ENCODE data around the gene FAM131B.

Gene FAM131B

DNA sequence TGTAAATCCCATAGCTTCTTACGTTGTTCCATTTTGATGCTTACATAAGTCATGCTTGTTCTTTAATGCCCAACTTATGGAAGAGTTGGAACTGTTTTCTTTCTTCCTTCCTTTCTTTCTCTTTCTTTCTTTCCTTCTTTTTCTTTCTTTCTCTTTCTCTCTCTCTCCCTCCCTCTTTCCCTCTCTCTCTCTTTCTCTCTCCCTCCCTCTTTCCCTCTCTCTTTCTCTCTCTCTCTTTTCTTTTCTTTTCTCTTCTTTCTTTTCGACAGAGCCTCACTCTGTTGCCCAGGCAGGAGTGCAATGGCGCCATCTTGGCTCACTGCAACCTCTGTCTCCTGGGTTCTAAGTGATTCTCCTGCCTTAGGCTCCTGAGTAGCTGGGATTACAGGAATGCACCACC, 18.9 kb downstream of the FAM131B start:
- Histone ChIP-seq H3K4me1 (ENCODE audit: control insufficient read depth, insufficient read depth, low read length) (no peaks in the 10 kb centered on the region), H3K36me3 (ENCODE audit: control insufficient read depth, insufficient read depth, low read length) (no peaks in the 10 kb centered on the region), H3K4me3 (ENCODE audit: insufficient read depth, low read depth, low read length) (no peak overlapping the region), H3K27me3 (ENCODE audit: control insufficient read depth, insufficient read depth, low read length, poor library complexity, severe bottlenecking) (peaks cover 23% of the 10 kb centered on the region), H3K9me3 (ENCODE audit: control insufficient read depth, low read length) (no peaks in the 10 kb centered on the region), H3K27ac (ENCODE audit: insufficient read depth, low read depth, low read length, poor library complexity, severe bottlenecking) (no peak overlapping the region)
- WGBS, 2 experiments, result 85 to 88% methylated on average over 3 of the region's 3 CpGs

DNA sequence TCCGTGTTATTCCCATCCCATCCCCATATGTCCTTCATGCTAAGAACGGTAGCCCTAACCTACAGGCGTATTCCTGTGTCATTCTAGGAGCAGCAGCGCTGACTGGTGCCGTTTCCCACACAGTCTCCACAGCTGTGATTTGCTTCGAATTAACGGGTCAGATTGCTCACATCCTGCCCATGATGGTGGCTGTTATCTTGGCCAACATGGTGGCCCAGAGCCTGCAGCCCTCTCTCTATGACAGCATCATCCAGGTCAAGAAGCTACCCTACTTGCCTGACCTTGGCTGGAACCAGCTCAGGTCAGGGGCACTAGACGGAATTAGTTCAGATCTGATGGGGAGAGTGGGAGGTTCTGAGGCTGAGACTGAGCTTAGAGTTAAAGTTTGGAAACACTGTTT, 20.7 kb downstream of the FAM131B start:
- 94 to 96% methylated on average over 8 of the region's 8 CpGs for WGBS, 2 experiments

DNA sequence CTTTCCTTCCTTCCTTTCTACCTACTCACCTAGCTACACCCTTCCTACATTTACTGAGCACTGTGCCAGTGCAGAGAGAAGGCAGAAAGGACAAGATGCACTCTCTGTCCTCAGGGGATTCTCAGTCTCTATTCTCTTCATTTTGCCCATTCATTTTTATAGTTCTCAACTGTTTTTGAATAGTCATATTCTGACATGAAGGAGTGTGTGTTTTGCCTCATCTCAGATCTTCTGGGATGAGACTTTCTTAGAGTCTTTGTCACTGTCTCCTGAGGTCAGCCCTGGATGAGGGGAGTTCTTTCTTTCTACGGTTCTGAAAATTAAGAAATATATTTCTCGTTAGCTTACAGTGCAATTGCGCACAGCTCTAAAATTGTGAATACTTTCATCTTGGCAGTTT, 25.3 kb downstream of the FAM131B start:
- Histone ChIP-seq H3K27ac (ENCODE audit: insufficient read depth, low read depth, low read length, poor library complexity, severe bottlenecking) (no peak overlapping the region), H3K4me3 (ENCODE audit: insufficient read depth, low read depth, low read length) (no peak overlapping the region), H3K9me3 (ENCODE audit: control insufficient read depth, low read length) (no peaks in the 10 kb centered on the region), H3K4me1 (ENCODE audit: control insufficient read depth, insufficient read depth, low read length) (no peaks in the 10 kb centered on the region), H3K27me3 (ENCODE audit: control insufficient read depth, insufficient read depth, low read length, poor library complexity, severe bottlenecking) (no peaks in the 10 kb centered on the region), H3K36me3 (ENCODE audit: control insufficient read depth, insufficient read depth, low read length) (no peaks in the 10 kb centered on the region)
- 94 to 95% methylated on average over 3 of the region's 3 CpGs for WGBS, 2 experiments

More for the DNA sequence above, 20.7 kb downstream of the FAM131B start:
- Histone ChIP-seq H3K4me3 (ENCODE audit: insufficient read depth, low read depth, low read length) (no peak overlapping the region), H3K27ac (ENCODE audit: insufficient read depth, low read depth, low read length, poor library complexity, severe bottlenecking) (no peak overlapping the region), H3K36me3 (ENCODE audit: control insufficient read depth, insufficient read depth, low read length) (no peaks in the 10 kb centered on the region), H3K27me3 (ENCODE audit: control insufficient read depth, insufficient read depth, low read length, poor library complexity, severe bottlenecking) (peaks cover 22% of the 10 kb centered on the region), H3K9me3 (ENCODE audit: control insufficient read depth, low read length) (no peaks in the 10 kb centered on the region), H3K4me1 (ENCODE audit: control insufficient read depth, insufficient read depth, low read length) (no peaks in the 10 kb centered on the region)

DNA sequence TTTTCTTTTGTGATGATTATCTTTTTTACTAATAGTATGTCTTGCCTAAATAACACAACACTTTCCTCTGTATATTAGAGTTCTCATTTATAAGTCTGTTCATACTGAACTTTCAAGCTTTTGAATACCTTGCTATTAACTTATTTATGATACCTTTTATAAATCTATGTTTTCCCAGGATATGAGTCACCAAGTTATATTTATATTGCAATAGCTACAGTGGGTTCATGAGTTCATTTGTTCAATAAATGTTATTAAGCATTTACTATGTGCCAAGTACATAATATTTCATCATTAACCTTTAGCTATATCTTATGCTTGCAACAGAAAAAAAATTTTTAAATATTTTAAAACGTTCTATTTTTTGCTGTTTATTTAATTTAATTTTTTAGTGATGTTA, 28.3 kb downstream of the FAM131B start:
- 67% methylated on average over 1 of the region's 1 CpG; no CpG with 5 or more reads in 1 of the 2 experiments for WGBS, 2 experiments
- Histone ChIP-seq H3K36me3 (ENCODE audit: control insufficient read depth, insufficient read depth, low read length) (no peaks in the 10 kb centered on the region), H3K27ac (ENCODE audit: insufficient read depth, low read depth, low read length, poor library complexity, severe bottlenecking) (no peak overlapping the region), H3K27me3 (ENCODE audit: control insufficient read depth, insufficient read depth, low read length, poor library complexity, severe bottlenecking) (no peaks in the 10 kb centered on the region), H3K9me3 (ENCODE audit: control insufficient read depth, low read length) (no peaks in the 10 kb centered on the region), H3K4me1 (ENCODE audit: control insufficient read depth, insufficient read depth, low read length) (no peaks in the 10 kb centered on the region), H3K4me3 (ENCODE audit: insufficient read depth, low read depth, low read length) (no peak overlapping the region)

DNA sequence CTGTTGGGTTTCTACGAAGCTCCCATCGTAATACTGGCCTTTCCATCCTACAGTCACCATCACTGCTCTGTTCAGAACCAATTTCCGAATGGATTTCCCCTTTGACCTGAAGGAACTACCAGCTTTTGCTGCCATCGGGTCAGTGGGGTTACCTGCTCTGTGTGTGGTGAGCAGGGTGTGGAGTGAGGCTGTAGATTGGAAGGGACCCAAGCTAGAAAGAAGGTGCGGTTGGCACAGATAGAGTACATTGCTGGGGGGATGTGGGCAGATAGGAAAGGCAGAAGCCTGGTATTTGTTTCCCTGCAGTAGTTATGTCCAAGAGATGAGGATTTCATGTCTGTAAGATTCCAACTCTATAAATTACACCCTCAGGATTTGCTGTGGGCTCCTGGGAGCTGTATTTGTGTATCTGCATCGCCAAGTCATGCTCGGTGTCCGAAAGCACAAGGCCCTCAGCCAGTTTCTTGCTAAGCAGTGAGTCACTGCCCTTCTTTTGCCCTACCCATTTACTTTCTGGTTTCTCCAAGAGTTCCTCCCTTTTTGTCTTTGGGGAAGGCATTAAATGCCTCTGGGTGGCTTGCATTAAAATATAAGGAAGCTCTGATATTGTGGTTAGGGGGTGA, 31.2 kb downstream of the FAM131B start:
- 92 to 97% methylated on average over 8 of the region's 8 CpGs for WGBS, 2 experiments
- H3K4me1 ChIP-seq (ENCODE audit: control insufficient read depth, insufficient read depth, low read length), result no peaks in the 10 kb centered on the region
- no peaks in the 10 kb centered on the region for H3K9me3 ChIP-seq (ENCODE audit: control insufficient read depth, low read length)
- no peaks in the 10 kb centered on the region for H3K36me3 ChIP-seq (ENCODE audit: control insufficient read depth, insufficient read depth, low read length)
- no peaks in the 10 kb centered on the region for H3K27me3 ChIP-seq (ENCODE audit: control insufficient read depth, insufficient read depth, low read length, poor library complexity, severe bottlenecking)
- no peak overlapping the region for H3K4me3 ChIP-seq (ENCODE audit: insufficient read depth, low read depth, low read length)
- no peak overlapping the region for H3K27ac ChIP-seq (ENCODE audit: insufficient read depth, low read depth, low read length, poor library complexity, severe bottlenecking)

DNA sequence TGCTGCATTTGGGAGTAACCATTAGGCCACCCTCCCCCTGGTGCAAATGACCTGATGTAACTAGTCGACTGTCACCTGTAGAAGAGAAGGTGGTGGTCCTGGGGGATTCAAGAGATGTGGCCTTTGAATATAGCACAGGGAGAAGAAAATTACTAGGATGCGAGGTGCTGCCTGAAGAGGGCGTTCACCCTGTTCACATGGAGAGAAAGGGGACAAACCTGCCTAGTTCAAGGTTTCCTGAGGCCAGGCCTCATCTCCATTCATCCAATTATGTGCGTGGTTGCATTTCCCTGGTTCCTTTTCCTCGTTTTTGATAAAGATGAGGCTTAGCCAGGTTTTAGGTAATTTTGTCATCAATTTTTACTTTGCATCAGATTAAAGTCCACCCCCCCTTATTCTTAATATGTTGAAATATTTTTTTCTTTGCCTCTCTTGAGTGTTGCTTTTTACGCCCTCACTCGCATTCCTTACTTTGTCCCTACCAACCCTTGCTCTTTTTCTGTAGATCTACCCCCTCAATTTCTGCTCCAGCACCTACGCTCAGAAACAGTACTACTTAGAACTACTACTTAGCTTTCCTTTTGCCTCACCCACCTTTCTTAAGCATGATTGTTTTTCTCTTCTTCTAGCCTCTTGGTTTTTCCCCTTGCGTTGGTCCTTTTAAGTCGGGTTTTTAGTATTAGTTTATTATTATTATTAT, 32.9 kb downstream of the FAM131B start:
- no peak overlapping the region for H3K4me3 ChIP-seq (ENCODE audit: insufficient read depth, low read depth, low read length)
- no peak overlapping the region for H3K27ac ChIP-seq (ENCODE audit: insufficient read depth, low read depth, low read length, poor library complexity, severe bottlenecking)
- WGBS, 2 experiments, result 90 to 93% methylated on average over 7 to 8 of the region's 10 CpGs
- H3K9me3 ChIP-seq (ENCODE audit: control insufficient read depth, low read length), result no peaks in the 10 kb centered on the region
- no peaks in the 10 kb centered on the region for H3K36me3 ChIP-seq (ENCODE audit: control insufficient read depth, insufficient read depth, low read length)
- H3K27me3 ChIP-seq (ENCODE audit: control insufficient read depth, insufficient read depth, low read length, poor library complexity, severe bottlenecking), result no peaks in the 10 kb centered on the region
- H3K4me1 ChIP-seq (ENCODE audit: control insufficient read depth, insufficient read depth, low read length), result no peaks in the 10 kb centered on the region

DNA sequence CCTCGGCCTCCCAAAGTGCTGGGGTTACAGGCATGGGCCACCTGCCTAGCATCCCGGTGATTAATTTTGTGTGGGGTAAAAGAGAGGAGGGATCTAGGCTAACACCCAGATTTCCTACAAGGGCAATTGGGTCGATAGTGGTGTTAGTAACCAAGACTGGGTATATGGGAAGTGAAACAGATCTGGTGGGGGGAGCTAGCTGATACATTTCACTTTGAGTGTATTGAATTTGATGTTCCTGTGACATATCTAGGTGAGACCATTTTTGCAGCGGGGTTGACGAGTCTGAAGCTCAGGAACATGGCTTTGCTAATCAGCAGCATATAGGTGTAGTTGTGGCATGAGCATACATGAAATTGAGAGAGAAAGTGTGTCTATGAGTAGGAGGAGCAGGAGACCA, 34.6 kb downstream of the FAM131B start:
- no peaks in the 10 kb centered on the region for H3K27me3 ChIP-seq (ENCODE audit: control insufficient read depth, insufficient read depth, low read length, poor library complexity, severe bottlenecking)
- no peaks in the 10 kb centered on the region for H3K36me3 ChIP-seq (ENCODE audit: control insufficient read depth, insufficient read depth, low read length)
- H3K27ac ChIP-seq (ENCODE audit: insufficient read depth, low read depth, low read length, poor library complexity, severe bottlenecking), result no peak overlapping the region
- no peak overlapping the region for H3K4me3 ChIP-seq (ENCODE audit: insufficient read depth, low read depth, low read length)
- H3K4me1 ChIP-seq (ENCODE audit: control insufficient read depth, insufficient read depth, low read length), result peaks cover 4% of the 10 kb centered on the region
- no peaks in the 10 kb centered on the region for H3K9me3 ChIP-seq (ENCODE audit: control insufficient read depth, low read length)
- WGBS, 2 experiments, result 96 to 97% methylated on average over 5 of the region's 5 CpGs

DNA sequence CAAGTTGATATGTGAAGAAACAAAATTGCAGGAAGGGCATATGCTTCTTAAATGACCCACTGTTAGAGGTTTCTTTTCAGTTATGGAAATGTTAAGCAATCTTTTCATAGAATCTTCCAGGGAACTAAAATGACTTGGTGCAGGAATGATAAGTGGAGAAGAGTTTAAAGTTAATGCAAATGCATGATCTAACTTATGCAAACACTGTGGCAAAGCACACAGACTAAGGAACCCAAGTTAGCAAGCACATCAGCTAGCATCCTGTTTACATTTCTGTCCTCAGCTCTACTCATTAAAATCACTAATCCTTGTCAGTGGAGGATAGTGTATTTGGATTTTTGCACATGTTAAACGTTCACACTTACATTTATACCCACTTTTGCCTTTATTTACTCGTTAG, 37.3 kb downstream of the FAM131B start:
- 60% methylated on average over 1 of the region's 2 CpGs; no CpG with 5 or more reads in 1 of the 2 experiments for WGBS, 2 experiments
- Histone ChIP-seq H3K36me3 (ENCODE audit: control insufficient read depth, insufficient read depth, low read length) (no peaks in the 10 kb centered on the region), H3K27ac (ENCODE audit: insufficient read depth, low read depth, low read length, poor library complexity, severe bottlenecking) (no peak overlapping the region), H3K4me1 (ENCODE audit: control insufficient read depth, insufficient read depth, low read length) (peaks cover 4% of the 10 kb centered on the region), H3K4me3 (ENCODE audit: insufficient read depth, low read depth, low read length) (no peak overlapping the region), H3K9me3 (ENCODE audit: control insufficient read depth, low read length) (no peaks in the 10 kb centered on the region), H3K27me3 (ENCODE audit: control insufficient read depth, insufficient read depth, low read length, poor library complexity, severe bottlenecking) (no peaks in the 10 kb centered on the region)

DNA sequence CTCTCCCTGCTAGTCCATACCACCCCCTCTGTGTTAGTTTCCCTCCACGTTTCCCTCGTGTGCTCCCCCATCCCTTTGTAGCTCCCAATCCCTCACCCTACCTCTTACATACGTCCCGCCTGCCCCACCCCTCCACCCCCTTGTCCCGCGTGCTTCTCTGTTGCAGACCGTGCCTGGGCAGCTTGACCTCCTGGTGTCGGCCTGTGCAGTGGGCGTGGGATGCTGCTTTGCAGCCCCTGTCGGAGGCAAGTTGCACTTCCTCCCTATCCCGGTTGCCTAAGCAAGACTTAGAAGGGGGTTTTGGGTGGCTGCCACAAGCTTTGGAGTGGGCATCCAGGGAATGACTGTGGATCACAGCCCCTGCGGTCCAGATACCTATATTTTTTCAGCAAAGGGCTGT, 38.9 kb downstream of the FAM131B start:
- H3K27me3 ChIP-seq (ENCODE audit: control insufficient read depth, insufficient read depth, low read length, poor library complexity, severe bottlenecking), result no peaks in the 10 kb centered on the region
- H3K27ac ChIP-seq (ENCODE audit: insufficient read depth, low read depth, low read length, poor library complexity, severe bottlenecking), result no peak overlapping the region
- WGBS, 2 experiments, result 64 to 70% methylated on average over 12 of the region's 12 CpGs
- no peaks in the 10 kb centered on the region for H3K36me3 ChIP-seq (ENCODE audit: control insufficient read depth, insufficient read depth, low read length)
- peaks cover 4% of the 10 kb centered on the region for H3K4me1 ChIP-seq (ENCODE audit: control insufficient read depth, insufficient read depth, low read length)
- H3K9me3 ChIP-seq (ENCODE audit: control insufficient read depth, low read length), result no peaks in the 10 kb centered on the region
- H3K4me3 ChIP-seq (ENCODE audit: insufficient read depth, low read depth, low read length), result no peak overlapping the region

DNA sequence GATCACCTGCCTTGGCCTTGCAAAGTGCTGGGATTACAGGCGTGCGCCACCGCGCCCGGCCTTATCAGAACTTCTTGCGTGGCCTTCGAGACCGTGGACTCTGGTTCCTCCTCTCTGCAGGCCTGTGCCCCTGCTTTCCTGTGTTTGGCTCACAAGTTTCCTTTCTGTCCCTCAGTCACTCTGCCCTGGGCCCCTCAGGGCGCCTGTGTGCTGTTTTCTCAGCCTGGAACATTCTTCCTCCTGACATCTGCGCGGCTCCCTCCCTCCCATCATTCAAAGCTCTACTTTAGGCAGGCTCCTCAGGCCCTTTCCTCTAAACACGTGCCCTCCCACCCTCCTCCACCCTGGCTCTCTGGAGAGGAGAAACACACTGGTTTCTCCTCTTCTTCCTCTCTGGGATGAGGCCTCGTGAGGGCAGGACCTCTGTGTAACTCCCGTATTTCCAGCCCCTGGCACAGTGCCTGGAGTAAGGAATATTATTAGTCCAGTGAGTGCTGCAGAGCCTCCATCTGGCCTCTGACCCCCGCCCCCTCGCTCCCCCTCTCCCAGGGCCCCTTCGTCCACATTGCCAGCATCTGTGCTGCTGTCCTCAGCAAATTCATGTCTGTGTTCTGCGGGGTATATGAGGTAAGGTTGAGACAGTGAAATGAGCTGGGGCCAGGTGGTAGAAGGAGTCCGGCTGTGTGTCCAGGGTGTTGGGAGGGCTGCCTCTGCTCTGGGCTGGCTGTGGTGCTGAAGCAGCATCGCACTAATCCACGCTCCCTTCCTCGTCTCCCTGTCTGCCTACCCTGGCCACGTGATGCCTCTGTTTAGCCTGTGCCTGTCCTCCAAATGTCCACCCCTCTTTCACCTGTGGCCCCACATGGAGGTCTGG, 39.5 kb downstream of the FAM131B start:
- no peak overlapping the region for H3K27ac ChIP-seq (ENCODE audit: insufficient read depth, low read depth, low read length, poor library complexity, severe bottlenecking)
- no peaks in the 10 kb centered on the region for H3K36me3 ChIP-seq (ENCODE audit: control insufficient read depth, insufficient read depth, low read length)
- no peaks in the 10 kb centered on the region for H3K27me3 ChIP-seq (ENCODE audit: control insufficient read depth, insufficient read depth, low read length, poor library complexity, severe bottlenecking)
- WGBS, 2 experiments, result 90 to 93% methylated on average over 23 of the region's 23 CpGs
- no peak overlapping the region for H3K4me3 ChIP-seq (ENCODE audit: insufficient read depth, low read depth, low read length)
- H3K9me3 ChIP-seq (ENCODE audit: control insufficient read depth, low read length), result no peaks in the 10 kb centered on the region
- H3K4me1 ChIP-seq (ENCODE audit: control insufficient read depth, insufficient read depth, low read length), result peaks cover 4% of the 10 kb centered on the region
